Measurements from ENCODE around the gene INTS3. TPM values are rescaled to one million over a fixed set of nuclear protein-coding genes. Genes with fewer than 3 reads are reported as not detected.

INTS3 gene
- polyA plus RNA-seq, 4 donors: 77.5 to 158 (median 113) TPM

Other genes starting within 250 kb of the INTS3 start
- gene S100A6, start 192.1 kb upstream of the INTS3 start, polyA plus RNA-seq (ENCODE audit: insufficient read length in 4 of 4): 100 to 1,000 TPM; 184 to 308 (median 260) TPM
- 1 to 10 TPM in 2 of 4 donors, under 1 TPM in 2; 0.76 to 1.3 (median 1.1) TPM for gene S100A5, start 187.1 kb upstream of the INTS3 start, polyA plus RNA-seq (ENCODE audit: insufficient read length in 4 of 4)
- gene S100A4, start 182.2 kb upstream of the INTS3 start, polyA plus RNA-seq (ENCODE audit: insufficient read length in 4 of 4): 10 to 100 TPM; 32.3 to 55.5 (median 47.8) TPM
- under 1 TPM in 3 of 4 donors, not detected in 1; 0.46 to 0.52 (median 0.47) TPM for gene S100A3, start 178.8 kb upstream of the INTS3 start, polyA plus RNA-seq (ENCODE audit: insufficient read length in 4 of 4)
- gene S100A2, start 162.2 kb upstream of the INTS3 start, polyA plus RNA-seq (ENCODE audit: insufficient read length in 4 of 4): 1 to 10 TPM; 6.0 to 9.8 (median 8.9) TPM
- gene S100A16, start 114.9 kb upstream of the INTS3 start, polyA plus RNA-seq (ENCODE audit: insufficient read length in 4 of 4): 100 to 1,000 TPM in 3 of 4 donors, 10 to 100 TPM in 1; 94.1 to 126 (median 109) TPM
- gene S100A14, start 111.7 kb upstream of the INTS3 start, polyA plus RNA-seq (ENCODE audit: insufficient read length in 4 of 4): 10 to 100 TPM; 16.6 to 27.0 (median 22.6) TPM
- 100 to 1,000 TPM; 133 to 184 (median 160) TPM for gene S100A13, start 100.5 kb upstream of the INTS3 start, polyA plus RNA-seq (ENCODE audit: insufficient read length in 4 of 4)
- 10 to 100 TPM; 20.3 to 36.3 (median 23.9) TPM for gene S100A1, start 99.6 kb upstream of the INTS3 start, polyA plus RNA-seq (ENCODE audit: insufficient read length in 4 of 4)
- gene CHTOP, start 94.0 kb upstream of the INTS3 start, polyA plus RNA-seq (ENCODE audit: insufficient read length in 4 of 4): 100 to 1,000 TPM; 116 to 159 (median 133) TPM
- gene SNAPIN, start 69.3 kb upstream of the INTS3 start, polyA plus RNA-seq (ENCODE audit: insufficient read length in 4 of 4): 10 to 100 TPM; 50.0 to 59.6 (median 54.6) TPM
- 100 to 1,000 TPM; 273 to 319 (median 288) TPM for gene ILF2, start 57.1 kb upstream of the INTS3 start, polyA plus RNA-seq (ENCODE audit: insufficient read length in 4 of 4)
- 10 to 100 TPM; 62.7 to 74.5 (median 71.5) TPM for gene NPR1, start 49.4 kb upstream of the INTS3 start, polyA plus RNA-seq (ENCODE audit: insufficient read length in 4 of 4)
- 10 to 100 TPM; 29.3 to 41.5 (median 36.4) TPM for gene SLC27A3, start 47.4 kb downstream of the INTS3 start, polyA plus RNA-seq (ENCODE audit: insufficient read length in 4 of 4)
- 10 to 100 TPM; 22.6 to 37.1 (median 28.9) TPM for gene GATAD2B, start 194.9 kb downstream of the INTS3 start, polyA plus RNA-seq (ENCODE audit: insufficient read length in 4 of 4)
- 10 to 100 TPM; 21.9 to 59.4 (median 41.3) TPM for gene DENND4B, start 218.7 kb downstream of the INTS3 start, polyA plus RNA-seq (ENCODE audit: insufficient read length in 4 of 4)
- gene CRTC2, start 230.6 kb downstream of the INTS3 start, polyA plus RNA-seq (ENCODE audit: insufficient read length in 4 of 4): 10 to 100 TPM; 29.1 to 68.2 (median 47.7) TPM
- 10 to 100 TPM; 78.0 to 88.9 (median 86.7) TPM for gene SLC39A1, start 235.5 kb downstream of the INTS3 start, polyA plus RNA-seq (ENCODE audit: insufficient read length in 4 of 4)
- gene CREB3L4, start 239.9 kb downstream of the INTS3 start, polyA plus RNA-seq (ENCODE audit: insufficient read length in 4 of 4): 10 to 100 TPM; 32.8 to 43.9 (median 38.8) TPM
- 100 to 1,000 TPM in 3 of 4 donors, 10 to 100 TPM in 1; 97.2 to 126 (median 107) TPM for gene JTB, start 249.6 kb downstream of the INTS3 start, polyA plus RNA-seq (ENCODE audit: insufficient read length in 4 of 4)